NOMO-1 treated with dmso at 0.1 percent for 144 hours (cell line): ENCODE results near the gene KLHL40.

Source experiments
- DNase-seq: peaks from one replicate; lab custom pipeline; 2025; ENCODE audit not compliant: unreplicated experiment; lab: John Stamatoyannopoulos, UW

The KLHL40 gene

DNA sequence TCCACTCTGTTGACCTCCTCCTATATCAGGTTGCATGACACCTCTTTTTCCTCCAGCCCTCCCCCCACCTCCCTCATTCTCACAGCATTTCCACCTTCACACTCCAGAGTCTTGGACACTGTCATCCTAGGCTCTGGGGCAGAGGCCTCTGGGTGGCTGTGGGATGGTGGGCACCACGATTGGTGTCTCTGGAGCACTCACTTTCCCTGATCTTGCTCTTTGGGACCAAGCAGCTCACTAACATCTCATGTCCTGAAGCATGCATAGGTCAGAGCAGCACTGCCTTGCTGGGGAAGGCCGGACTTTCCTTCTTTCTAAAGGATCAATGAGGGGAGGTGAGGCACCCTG, 16.9 kb upstream of the KLHL40 start:
- DNase-seq: no peak

DNA sequence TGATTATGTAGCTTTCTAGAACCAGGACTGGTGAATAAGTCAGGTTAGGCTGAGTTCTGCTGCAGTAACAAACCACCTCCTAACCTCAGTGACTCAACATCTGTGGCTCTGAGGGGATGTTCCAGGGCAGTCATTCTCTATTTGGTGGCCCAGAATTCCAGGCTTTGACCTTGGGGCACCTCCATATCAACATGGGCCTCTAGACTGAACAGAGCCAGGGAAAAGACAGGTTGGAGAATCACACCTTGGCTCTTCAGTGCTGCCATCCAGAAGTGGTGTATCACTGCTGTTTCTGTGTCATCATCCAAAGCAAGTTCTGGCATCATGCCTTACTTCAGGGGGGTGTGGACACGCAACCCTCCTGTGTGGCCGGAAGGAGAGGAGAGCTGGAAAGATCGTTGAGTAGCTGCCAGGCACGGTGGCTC, 16.5 kb upstream of the KLHL40 start:
- no peak for DNase-seq

DNA sequence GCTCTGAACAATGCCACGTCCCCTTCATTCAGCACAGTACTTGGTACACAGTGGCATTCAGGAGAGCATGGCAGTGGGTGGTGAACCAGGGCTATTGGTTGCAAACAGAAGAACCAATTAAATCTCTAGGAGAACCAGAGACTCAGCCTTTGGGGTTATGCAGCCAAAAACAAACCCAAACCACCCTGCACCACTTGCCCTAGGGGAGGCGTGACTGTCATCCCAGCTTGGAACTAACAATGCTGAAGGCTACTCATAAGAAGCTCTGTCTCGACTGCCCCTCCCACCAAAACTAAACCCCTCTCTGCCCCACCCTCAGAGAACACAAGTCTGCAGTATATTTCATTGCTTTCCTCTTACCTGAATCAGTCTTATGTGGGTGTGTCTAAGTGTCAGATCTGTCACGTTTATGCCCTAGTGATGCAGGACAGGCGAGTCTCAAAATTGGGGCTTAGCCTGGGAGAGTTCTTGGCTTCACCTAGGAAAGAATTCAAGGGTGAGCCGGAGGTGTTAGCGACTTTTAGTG, 15.2 kb upstream of the KLHL40 start:
- DNase-seq: no peak

DNA sequence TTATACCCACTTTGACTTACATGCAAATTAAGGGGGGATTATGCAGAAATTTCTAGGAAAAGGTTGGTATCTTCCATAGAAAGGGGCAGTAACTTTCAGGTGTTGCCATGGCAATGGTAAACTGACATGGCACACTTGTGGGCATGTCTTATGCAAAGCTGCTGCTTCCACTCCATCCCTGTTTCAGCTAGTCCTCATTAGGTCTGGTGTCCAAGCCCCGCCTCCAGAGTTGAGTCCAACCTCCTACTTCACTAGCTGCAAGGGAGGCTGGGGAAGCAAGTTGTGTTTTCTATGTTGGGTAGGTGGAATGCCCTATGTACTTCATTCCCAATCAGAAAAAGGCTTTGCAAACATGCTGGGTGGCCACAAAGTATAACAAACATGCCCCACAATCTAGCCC, 14.7 kb upstream of the KLHL40 start:
- DNase-seq: no peak

DNA sequence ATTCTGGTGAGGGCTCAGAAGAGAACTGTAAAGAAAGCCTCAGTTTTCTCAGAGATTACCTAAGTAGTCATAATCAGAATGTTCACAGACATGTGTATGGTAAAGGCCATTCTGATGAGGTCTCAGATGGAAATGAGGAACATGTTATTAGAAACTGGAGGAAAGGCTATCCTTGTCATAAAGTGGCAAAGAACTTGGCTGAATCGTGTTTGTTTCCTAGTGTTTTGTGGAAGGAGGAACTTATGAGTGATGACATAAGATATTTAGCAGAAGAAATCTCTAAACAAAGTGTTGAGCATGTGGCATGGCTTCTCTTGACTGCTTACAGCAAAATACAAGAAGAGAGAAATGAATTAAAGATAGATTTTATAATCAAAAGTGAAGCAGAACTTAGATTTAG, 12.8 kb upstream of the KLHL40 start:
- DNase-seq: no peak

- no peak for DNase-seq
Observed at GRCh38 chr3:42673082-42673481, 12.3 kb upstream of the KLHL40 start.

DNA sequence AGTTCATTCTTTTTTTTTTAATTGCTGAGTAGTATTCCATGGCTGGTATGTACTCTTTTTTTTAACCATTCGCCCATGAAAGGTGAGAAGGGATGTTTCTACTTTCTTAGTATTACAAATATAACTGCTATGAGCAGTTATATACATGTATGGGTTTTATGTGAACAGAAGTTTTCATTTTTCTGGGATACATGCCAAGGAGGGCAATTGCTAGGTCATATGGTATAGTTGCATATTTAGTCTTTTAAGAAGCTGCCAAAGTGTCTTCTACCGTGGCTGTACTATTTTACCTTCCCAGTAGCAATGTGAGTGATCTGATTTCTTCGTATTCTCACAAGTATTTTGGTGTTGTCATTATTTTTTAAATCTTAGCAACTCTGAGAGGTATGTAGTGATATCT, 11.2 kb upstream of the KLHL40 start:
- DNase-seq: no peak

DNA sequence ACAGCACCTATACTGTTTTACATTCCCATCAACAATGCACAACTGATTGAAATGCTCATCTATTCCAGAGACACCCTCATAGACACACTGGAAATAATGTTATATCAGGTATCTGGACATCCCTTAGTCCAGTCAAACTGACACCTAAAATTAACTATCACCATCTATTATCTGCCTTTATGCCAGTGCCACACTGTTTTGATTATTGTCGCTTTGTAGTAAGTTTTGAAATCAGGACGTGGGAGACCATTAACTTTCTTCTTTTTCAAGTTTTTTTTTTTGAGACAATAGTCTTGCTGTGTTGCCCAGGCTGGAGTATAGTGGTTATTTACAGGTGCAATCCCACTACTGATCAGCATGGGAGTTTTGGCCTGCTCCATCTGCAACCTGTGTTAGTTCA, 9.4 kb upstream of the KLHL40 start:
- no peak for DNase-seq

GRCh38 chr3:42678447-42678846, 6.9 kb upstream of the KLHL40 start:
- DNase-seq: no peak

DNA sequence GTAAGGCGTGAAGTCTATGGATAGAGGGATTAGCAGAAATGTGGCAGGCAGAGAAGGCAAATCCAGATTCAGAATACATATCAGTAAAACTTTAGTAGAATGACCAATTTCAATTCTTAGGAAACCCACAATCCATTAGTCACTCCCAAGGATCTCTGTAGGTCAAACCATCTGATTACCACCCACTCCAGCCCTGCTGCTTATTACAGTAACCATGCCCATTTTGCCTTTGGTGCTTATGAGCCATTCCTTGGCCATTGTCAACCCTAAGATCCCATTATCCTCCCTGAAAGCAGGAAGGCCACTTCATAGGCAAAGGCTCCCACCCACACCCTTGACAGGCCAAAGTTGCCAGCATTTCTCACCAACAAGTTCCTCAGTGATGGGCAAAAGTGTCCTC, 5.1 kb upstream of the KLHL40 start:
- DNase-seq: no peak

- no peak for DNase-seq
Observed at GRCh38 chr3:42680806-42681205, 4.5 kb upstream of the KLHL40 start.

DNA sequence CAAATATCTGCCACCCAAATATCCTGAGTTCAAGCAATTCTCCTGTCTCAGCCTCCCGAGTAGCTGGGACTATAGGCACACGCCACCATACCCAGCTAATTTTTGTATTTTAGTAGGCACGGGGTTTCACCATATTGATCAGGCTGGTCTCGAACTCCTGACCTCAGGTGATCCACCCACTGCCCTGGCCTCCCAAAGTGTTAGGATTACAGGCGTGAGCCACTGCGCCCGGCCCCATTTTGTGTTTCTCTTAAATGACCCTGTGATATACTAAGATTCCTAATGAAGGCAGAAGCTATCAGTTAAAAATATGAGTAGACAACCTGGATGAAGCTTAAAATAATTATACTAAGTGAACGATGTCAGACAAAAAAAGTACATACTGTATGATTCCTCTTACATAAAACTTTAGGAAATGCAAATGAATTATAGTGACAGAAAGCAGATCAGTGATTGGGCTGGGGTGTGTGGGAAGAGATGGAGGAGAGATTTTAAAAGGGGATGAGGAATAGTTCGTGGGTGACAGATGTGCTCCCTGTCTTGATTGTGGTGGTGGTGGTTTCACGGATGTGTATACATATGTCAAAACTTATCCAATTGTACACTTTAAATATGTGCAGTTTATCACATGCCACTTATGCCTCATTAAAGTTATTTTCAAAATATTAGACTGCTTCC, 3.8 kb upstream of the KLHL40 start:
- DNase-seq: no peak

DNA sequence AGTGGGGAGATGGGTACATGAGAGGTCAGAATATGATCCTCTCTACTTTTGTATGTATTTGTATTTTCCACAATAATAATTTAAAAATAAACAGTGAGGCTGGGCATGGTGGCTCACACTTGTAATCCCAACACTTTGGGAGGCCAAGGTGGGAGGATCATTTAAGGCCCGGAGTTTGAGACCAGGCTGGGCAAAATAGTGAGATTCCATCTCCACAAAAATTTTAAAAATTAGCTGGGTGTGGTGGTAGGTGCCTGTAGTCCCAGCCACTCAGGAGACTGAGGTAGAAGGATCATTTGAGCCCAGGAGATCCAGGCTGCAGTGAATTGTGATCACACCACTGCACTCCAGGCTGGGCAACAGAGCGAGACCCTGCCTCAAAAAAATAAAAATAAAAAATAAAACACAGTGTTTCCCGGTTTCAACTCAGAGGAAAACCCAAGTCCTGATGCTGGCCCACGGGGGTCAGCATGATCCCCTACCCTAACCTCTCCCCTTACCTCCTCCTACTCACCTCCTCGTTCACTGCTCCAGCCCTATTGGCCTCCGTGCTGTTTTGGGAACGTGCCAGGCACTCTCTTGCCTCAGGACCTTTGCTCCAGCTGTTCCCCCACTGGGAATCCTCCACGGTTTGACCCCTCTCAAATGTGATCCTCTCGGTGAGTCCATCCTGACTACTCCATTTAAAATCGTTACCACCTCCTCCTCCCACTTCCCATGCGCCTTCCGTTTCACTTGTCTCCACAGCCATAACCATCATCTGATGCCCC, 2.9 kb upstream of the KLHL40 start:
- no peak for DNase-seq

DNA sequence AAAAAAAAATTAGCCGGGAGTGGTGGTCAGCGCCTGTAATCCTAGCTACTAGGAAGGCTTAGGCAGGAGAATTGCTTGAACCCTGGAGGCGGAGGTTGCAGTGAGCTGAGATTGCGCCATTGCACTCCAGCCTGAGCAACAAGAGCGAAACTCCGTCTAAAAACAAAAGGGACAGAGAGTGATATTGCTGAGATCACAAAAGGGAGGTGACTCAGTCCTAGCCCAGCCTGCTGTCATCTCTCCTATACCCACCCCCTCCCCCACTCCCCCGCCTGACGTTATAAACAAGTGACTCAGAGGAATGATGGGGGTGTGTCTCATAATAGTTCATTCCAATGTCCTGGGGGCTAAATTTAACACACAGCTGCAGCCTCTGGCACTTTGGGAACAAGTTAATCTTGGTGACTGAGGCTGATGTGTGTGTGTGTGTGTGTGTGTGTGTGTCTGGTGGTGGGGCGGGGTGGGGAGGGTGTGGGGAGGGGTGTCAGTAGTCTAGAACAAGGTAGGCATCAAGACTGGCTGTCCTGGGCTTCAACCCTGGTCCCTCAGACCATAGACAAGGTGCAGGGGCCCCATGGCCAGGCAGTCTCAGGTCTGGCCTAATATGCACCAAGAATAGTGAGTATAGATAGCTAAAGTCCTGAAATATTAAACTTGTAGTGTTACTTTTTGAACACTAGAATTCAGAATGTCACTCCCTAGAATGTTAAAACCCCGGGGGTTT, 1.3 kb upstream of the KLHL40 start:
- peak; percentile 63 for DNase-seq

DNA sequence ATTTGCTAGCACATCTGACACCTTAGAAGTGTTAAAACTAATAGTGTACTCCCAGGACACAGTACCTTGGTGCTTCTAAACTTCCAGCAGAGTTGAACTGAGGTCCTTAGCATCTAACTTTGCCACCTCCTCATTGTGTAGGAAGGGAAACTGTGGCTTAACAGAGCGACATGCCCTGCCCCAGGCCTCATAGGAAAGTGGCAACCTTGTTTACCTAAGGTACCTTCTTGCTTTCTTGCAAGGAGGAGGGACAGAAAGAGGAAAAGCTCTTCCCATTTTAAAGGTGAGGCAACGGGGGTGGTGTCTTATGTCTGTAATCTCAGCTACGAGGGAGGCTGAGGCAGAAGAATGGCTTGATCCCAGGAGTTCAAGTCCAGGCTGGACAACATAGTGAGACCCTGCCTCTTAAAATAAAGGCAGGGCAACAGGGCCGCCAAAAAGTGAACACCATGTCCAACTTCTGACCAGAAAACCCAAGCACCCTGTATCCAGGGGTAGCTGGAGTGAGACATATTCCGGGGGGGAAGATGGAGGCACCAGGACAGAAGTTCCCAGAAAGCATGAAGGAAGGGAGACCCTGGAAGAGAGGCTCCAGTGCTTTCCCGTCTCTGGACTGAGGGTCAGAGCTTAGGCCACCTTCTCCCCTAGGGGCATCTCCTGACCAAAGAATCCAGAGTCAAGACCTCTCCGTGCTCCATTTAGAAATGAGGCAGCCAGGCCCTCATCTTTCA, 540 bp upstream of the KLHL40 start:
- DNase-seq: no peak

DNA sequence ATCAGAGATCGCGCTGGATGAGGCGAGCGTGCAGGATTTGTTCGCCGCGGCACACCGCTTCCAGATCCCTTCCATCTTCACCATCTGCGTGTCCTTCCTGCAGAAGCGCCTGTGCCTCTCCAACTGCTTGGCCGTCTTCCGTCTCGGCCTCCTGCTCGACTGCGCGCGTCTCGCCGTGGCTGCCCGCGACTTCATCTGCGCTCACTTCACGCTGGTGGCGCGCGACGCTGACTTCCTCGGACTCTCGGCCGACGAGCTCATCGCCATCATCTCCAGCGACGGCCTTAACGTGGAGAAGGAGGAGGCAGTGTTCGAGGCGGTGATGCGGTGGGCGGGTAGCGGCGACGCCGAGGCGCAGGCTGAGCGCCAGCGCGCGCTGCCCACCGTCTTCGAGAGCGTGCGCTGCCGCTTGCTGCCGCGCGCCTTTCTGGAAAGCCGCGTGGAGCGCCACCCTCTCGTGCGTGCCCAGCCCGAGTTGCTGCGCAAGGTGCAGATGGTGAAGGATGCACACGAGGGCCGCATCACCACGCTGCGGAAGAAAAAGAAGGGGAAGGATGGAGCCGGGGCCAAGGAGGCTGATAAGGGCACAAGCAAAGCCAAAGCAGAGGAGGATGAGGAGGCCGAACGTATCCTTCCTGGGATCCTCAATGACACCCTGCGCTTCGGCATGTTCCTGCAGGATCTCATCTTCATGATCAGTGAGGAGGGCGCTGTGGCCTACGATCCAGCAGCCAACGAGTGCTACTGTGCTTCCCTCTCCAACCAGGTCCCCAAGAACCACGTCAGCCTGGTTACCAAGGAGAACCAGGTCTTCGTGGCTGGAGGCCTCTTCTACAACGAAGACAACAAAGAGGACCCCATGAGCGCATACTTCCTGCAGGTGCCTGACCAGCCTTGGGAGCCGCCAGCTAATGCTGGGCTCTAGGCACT, 819 bp downstream of the KLHL40 start:
- DNase-seq: no peak

DNA sequence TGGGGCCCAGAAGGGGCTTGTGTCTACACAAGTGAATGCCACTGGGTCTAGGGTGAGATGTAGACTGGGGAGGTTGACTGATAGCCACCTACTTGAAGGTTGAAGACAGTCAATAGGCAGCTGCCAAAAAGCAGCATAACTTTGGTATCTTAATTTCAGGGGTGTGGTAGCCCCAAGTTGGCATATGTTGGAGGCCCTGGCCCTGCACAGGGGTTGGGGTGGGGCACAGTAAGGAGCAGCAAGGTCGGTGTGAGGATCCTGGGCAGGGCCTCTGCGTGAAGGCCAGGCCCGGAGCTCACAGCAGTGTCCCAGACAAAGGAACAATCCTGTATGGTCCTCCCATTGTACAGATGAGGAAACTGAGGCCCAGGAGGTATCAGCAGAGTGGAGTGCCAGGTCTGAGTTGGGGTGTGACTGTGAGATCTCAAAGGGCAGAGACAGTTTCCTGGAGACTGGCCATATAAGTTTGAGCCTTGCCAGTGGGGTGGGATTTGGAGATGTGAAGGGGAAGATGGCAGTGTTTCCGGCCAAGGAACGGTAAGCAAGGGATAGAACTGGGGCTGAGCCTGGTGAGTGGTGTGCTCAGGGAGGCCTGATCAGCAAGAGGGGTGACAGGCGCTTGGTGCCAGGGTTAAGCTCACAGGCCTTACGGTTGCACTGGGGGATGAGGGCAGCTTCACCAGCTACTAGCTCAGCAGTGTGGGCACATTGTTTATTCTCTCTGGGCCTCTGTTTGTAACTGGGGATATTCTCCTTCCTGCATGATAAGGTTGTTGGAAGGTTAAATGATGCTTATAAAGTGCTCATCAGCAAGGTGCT, 1.7 kb downstream of the KLHL40 start:
- no peak for DNase-seq

GRCh38 chr3:42688016-42688415, 2.7 kb downstream of the KLHL40 start:
- DNase-seq: no peak
